NT2/D1 (cell line): ENCODE measurements around the gene IRF1.

Experiments
- DNase-seq: peaks from one replicate; pipeline ENCODE4 v3.0.0-alpha.2; 2011; ENCODE audit warnings: low read depth, low spot score
- H3K27me3 ChIP-seq: 2 replicates; pipeline ENCODE4 v1.6.0; 2011; ENCODE audit warnings: mild to moderate bottlenecking; ENCODE audit not compliant: insufficient read length, insufficient read depth
- H3K36me3 ChIP-seq: 2 replicates; pipeline ENCODE4 v1.6.1; 2011; ENCODE audit warnings: mild to moderate bottlenecking, low read length, mixed read lengths; ENCODE audit not compliant: insufficient read depth, insufficient read length
- H3K4me1 ChIP-seq: 2 replicates; pipeline ENCODE4 v1.5.1; 2011; ENCODE audit not compliant: insufficient read depth, insufficient read length
- H3K4me3 ChIP-seq: 2 replicates; pipeline ENCODE4 v1.5.1; 2011; ENCODE audit warnings: low read depth; ENCODE audit not compliant: insufficient read length
- H3K9ac ChIP-seq: 2 replicates; pipeline ENCODE4 v1.6.0; 2011; ENCODE audit warnings: low read depth; ENCODE audit not compliant: insufficient read length
- H3K9me3 ChIP-seq: 2 replicates; pipeline ENCODE4 v1.5.1; 2011; ENCODE audit warnings: mild to moderate bottlenecking, low read length; ENCODE audit not compliant: insufficient read depth
- SUZ12 ChIP-seq: IDR thresholded peaks from 2 replicates; pipeline ENCODE4 v1.6.1; 2011; ENCODE audit not compliant: insufficient read length, insufficient read depth; ENCODE audit errors: extremely low read depth
- YY1 ChIP-seq: IDR thresholded peaks from 2 replicates; pipeline ENCODE4 v1.6.1; 2011; ENCODE audit not compliant: insufficient read length, insufficient read depth
- ZNF274 ChIP-seq: IDR thresholded peaks from 2 replicates; pipeline ENCODE4 v1.6.1; 2011; ENCODE audit warnings: mild to moderate bottlenecking, low read depth, low read length

IRF1 gene

GRCh38 chr5:132499440-132500243 is 9.1 kb upstream of the IRF1 start:
- Histone ChIP-seq H3K9ac (no peak overlapping the region), H3K4me3 (no peak overlapping the region), H3K27me3 (no peaks in the 10 kb centered on the region), H3K36me3 (no peaks in the 10 kb centered on the region), H3K4me1 (peaks cover 11% of the 10 kb centered on the region), H3K9me3 (no peaks in the 10 kb centered on the region)
- no peak for DNase-seq
- TF ChIP-seq ZNF274 (no peak), SUZ12 (no peak), YY1 (no peak)

GRCh38 chr5:132498686-132499271 is 8.2 kb upstream of the IRF1 start:
- Histone ChIP-seq H3K27me3 (peaks cover 5% of the 10 kb centered on the region), H3K9ac (no peak overlapping the region), H3K4me3 (no peak overlapping the region), H3K4me1 (peaks cover 11% of the 10 kb centered on the region), H3K9me3 (no peaks in the 10 kb centered on the region), H3K36me3 (no peaks in the 10 kb centered on the region)
- no peak for TF ChIP-seq YY1
- no peak for DNase-seq

- H3K27me3 ChIP-seq, result peaks cover 6% of the 10 kb centered on the region
- no peak for TF ChIP-seq YY1
- TF ChIP-seq SUZ12, result no peak
- no peak for TF ChIP-seq ZNF274
- DNase-seq, result no peak
- no peak overlapping the region for H3K4me3 ChIP-seq
- no peaks in the 10 kb centered on the region for H3K36me3 ChIP-seq
- H3K9me3 ChIP-seq, result no peaks in the 10 kb centered on the region
- peaks cover 11% of the 10 kb centered on the region for H3K4me1 ChIP-seq
- H3K9ac ChIP-seq, result peak overlapping the region; percentile 32
Observed at GRCh38 chr5:132498152-132498551, 7.6 kb upstream of the IRF1 start.

- TF ChIP-seq SUZ12 (no peak), ZNF274 (no peak), YY1 (no peak)
- Histone ChIP-seq H3K9me3 (no peaks in the 10 kb centered on the region), H3K9ac (peak overlapping the region; percentile 32), H3K36me3 (no peaks in the 10 kb centered on the region), H3K27me3 (peaks cover 12% of the 10 kb centered on the region), H3K4me1 (peaks cover 11% of the 10 kb centered on the region), H3K4me3 (peak overlapping the region; percentile 76)
- no peak for DNase-seq
Observed at GRCh38 chr5:132497488-132497997, 7.0 kb upstream of the IRF1 start.

GRCh38 chr5:132496631-132497487 is 6.3 kb upstream of the IRF1 start:
- no peak for TF ChIP-seq ZNF274
- TF ChIP-seq YY1, result no peak
- no peak for DNase-seq

GRCh38 chr5:132496191-132496630 is 5.6 kb upstream of the IRF1 start:
- H3K4me1 ChIP-seq, result peaks cover 16% of the 10 kb centered on the region
- DNase-seq, result no peak
- peak overlapping the region; percentile 76 for H3K4me3 ChIP-seq

More at GRCh38 chr5:132496631-132497487, 6.3 kb upstream of the IRF1 start:
- peak overlapping the region; percentile 76 for H3K4me3 ChIP-seq
- H3K9ac ChIP-seq, result peak overlapping the region; percentile 64
- no peaks in the 10 kb centered on the region for H3K9me3 ChIP-seq
- H3K4me1 ChIP-seq, result peaks cover 11% of the 10 kb centered on the region
- no peaks in the 10 kb centered on the region for H3K36me3 ChIP-seq
- peaks cover 18% of the 10 kb centered on the region for H3K27me3 ChIP-seq

GRCh38 chr5:132495667-132496190 is 5.2 kb upstream of the IRF1 start:
- Histone ChIP-seq H3K4me3 (peak overlapping the region; percentile 76), H3K36me3 (no peaks in the 10 kb centered on the region), H3K4me1 (peaks cover 16% of the 10 kb centered on the region), H3K27me3 (peaks cover 18% of the 10 kb centered on the region), H3K9me3 (no peaks in the 10 kb centered on the region), H3K9ac (peak overlapping the region; percentile 51)
- no peak for DNase-seq
- TF ChIP-seq YY1, result no peak

More at GRCh38 chr5:132496191-132496630, 5.6 kb upstream of the IRF1 start:
- Histone ChIP-seq H3K27me3 (peaks cover 18% of the 10 kb centered on the region), H3K36me3 (no peaks in the 10 kb centered on the region), H3K9me3 (no peaks in the 10 kb centered on the region), H3K9ac (peak overlapping the region; percentile 64)
- TF ChIP-seq YY1 (no peak), ZNF274 (no peak), SUZ12 (no peak)
